Astrocyte (in vitro differentiated cells and primary cell): ENCODE data around the gene CES1. TPM values are rescaled to one million over a fixed set of nuclear protein-coding genes. Genes with fewer than 3 reads are reported as not detected.
"Not testable (repeated sequence)": the region's sequence is repeated elsewhere in the genome, so short reads cannot be mapped to it uniquely, and the experiment has no call there.

Experiments used
- DNase-seq: peaks from one replicate; pipeline ENCODE4 v3.0.0-alpha.2; 2010; ENCODE audit warnings: low read depth
- FAIRE-seq: peaks from 2 replicates; lab custom pipeline; 2011; peaks lifted over from hg19 to GRCh38; lab: Jason Lieb, UNC
- H2AFZ ChIP-seq: 2 replicates; pipeline ENCODE4 v1.6.0; 2012; ENCODE audit warnings: low read depth, low read length, inconsistent platforms
- H3K27ac ChIP-seq: 2 replicates; pipeline ENCODE4 v1.5.1; 2011; ENCODE audit warnings: low read depth, low read length, inconsistent platforms
- H3K27me3 ChIP-seq: 2 replicates; pipeline ENCODE4 v1.6.0; 2011; ENCODE audit warnings: low read length, inconsistent platforms; ENCODE audit not compliant: insufficient read depth
- H3K36me3 ChIP-seq: 2 replicates; pipeline ENCODE4 v1.5.1; 2011; ENCODE audit warnings: low read length, inconsistent platforms; ENCODE audit not compliant: insufficient read depth
- H3K4me1 ChIP-seq: 2 replicates; pipeline ENCODE4 v1.5.1; 2011; ENCODE audit warnings: low read length, inconsistent platforms; ENCODE audit not compliant: insufficient read depth
- H3K4me2 ChIP-seq: 2 replicates; pipeline ENCODE4 v1.6.0; 2012; ENCODE audit warnings: low read length, inconsistent platforms
- H3K4me3 ChIP-seq: 2 replicates; pipeline ENCODE4 v1.5.1; 2011; ENCODE audit warnings: low read depth, mild to moderate bottlenecking, low read length, inconsistent platforms; ENCODE audit not compliant: insufficient read depth
- H3K79me2 ChIP-seq: 2 replicates; pipeline ENCODE4 v1.6.0; 2012; ENCODE audit warnings: mild to moderate bottlenecking, low read length, inconsistent platforms; ENCODE audit not compliant: insufficient read depth
- H3K9ac ChIP-seq: 2 replicates; pipeline ENCODE4 v1.6.0; 2012; ENCODE audit warnings: mild to moderate bottlenecking, low read length, inconsistent platforms
- H3K9me3 ChIP-seq: 2 replicates; pipeline ENCODE4 v1.5.1; 2012; ENCODE audit warnings: low read depth, mild to moderate bottlenecking, low read length, inconsistent platforms; ENCODE audit not compliant: insufficient read depth
- H4K20me1 ChIP-seq: 2 replicates; pipeline ENCODE4 v1.6.0; 2012; ENCODE audit warnings: low read length, inconsistent platforms; ENCODE audit not compliant: insufficient read depth
- H3K27ac Mint-ChIP-seq: one replicate; pipeline ENCODE4 v1.8.0; 2021; ENCODE audit warnings: mild to moderate bottlenecking, mixed read lengths; ENCODE audit not compliant: unreplicated experiment
- H3K27me3 Mint-ChIP-seq: one replicate; pipeline ENCODE4 v1.8.0; 2021; ENCODE audit warnings: low read depth, mixed read lengths; ENCODE audit not compliant: unreplicated experiment
- H3K36me3 Mint-ChIP-seq: one replicate; pipeline ENCODE4 v1.8.0; 2021; ENCODE audit warnings: low read depth, mixed read lengths; ENCODE audit not compliant: unreplicated experiment
- H3K4me1 Mint-ChIP-seq: one replicate; pipeline ENCODE4 v1.8.0; 2021; ENCODE audit warnings: low read depth, mixed read lengths; ENCODE audit not compliant: unreplicated experiment
- H3K4me3 Mint-ChIP-seq: one replicate; pipeline ENCODE4 v1.8.0; 2021; ENCODE audit warnings: mild to moderate bottlenecking, moderate library complexity, mixed read lengths; ENCODE audit not compliant: unreplicated experiment
- H3K9me3 Mint-ChIP-seq: one replicate; pipeline ENCODE4 v1.8.0; 2021; ENCODE audit warnings: mild to moderate bottlenecking, mixed read lengths; ENCODE audit not compliant: unreplicated experiment
- CTCF ChIP-seq: IDR thresholded peaks from 2 replicates; pipeline ENCODE4 v1.5.1; 2011; ENCODE audit warnings: low read depth, mild to moderate bottlenecking, inconsistent platforms, low read length, moderate library complexity; ENCODE audit not compliant: insufficient read depth
- EZH2 ChIP-seq: IDR thresholded peaks from 2 replicates; pipeline ENCODE4 v1.6.1; 2012; ENCODE audit warnings: mild to moderate bottlenecking, low read length, inconsistent platforms; ENCODE audit not compliant: insufficient read depth
- total RNA-seq: library from RNA; stranded (reverse); gene quantifications from 2 replicates; pipeline ENCODE4 v1.2.1, GENCODE V29; 2021

Gene CES1
- total RNA-seq, 1 donor from 2014 or later, result not detected

DNA sequence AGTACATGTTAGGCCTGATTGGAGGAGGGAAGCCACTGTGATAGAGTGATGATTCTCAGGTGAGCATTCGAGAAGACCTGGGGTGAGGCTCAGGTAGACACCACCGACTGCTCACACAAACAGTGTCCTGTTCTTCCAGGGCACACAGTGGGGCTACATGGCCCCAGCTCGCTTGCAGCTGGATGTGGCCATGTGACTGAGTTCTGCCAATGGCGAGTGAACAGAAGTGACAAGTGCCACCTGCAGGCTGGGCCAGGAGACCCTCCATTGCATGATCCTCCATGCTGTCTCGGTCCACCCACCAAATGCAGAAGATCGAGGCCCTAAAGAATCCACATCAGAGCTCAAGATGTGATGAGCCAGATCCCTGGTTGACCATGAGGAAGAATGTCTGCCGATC is 36.1 kb upstream of the CES1 start:
- no peak overlapping the region for H3K27ac Mint-ChIP-seq
- no peak overlapping the region for H3K4me3 ChIP-seq
- FAIRE-seq (no peak), DNase-seq (no peak)
- H3K36me3 ChIP-seq, result no peaks in the 10 kb centered on the region
- H3K27me3 ChIP-seq, result no peaks in the 10 kb centered on the region
- H3K27ac ChIP-seq, result no peak overlapping the region
- peaks cover 21% of the 10 kb centered on the region for H3K27me3 Mint-ChIP-seq
- H3K9me3 ChIP-seq, result no peaks in the 10 kb centered on the region
- no peaks in the 10 kb centered on the region for H3K36me3 Mint-ChIP-seq
- H3K4me1 ChIP-seq, result no peaks in the 10 kb centered on the region
- no peaks in the 10 kb centered on the region for H3K79me2 ChIP-seq
- H3K4me1 Mint-ChIP-seq, result no peaks in the 10 kb centered on the region
- H3K4me3 Mint-ChIP-seq, result no peak overlapping the region
- H4K20me1 ChIP-seq, result no peaks in the 10 kb centered on the region
- no peak for TF ChIP-seq EZH2
- TF ChIP-seq CTCF, result no peak
- no peak overlapping the region for H3K9ac ChIP-seq
- no peak overlapping the region for H2AFZ ChIP-seq
- H3K9me3 Mint-ChIP-seq, result peaks cover 3% of the 10 kb centered on the region
- no peak overlapping the region for H3K4me2 ChIP-seq

DNA sequence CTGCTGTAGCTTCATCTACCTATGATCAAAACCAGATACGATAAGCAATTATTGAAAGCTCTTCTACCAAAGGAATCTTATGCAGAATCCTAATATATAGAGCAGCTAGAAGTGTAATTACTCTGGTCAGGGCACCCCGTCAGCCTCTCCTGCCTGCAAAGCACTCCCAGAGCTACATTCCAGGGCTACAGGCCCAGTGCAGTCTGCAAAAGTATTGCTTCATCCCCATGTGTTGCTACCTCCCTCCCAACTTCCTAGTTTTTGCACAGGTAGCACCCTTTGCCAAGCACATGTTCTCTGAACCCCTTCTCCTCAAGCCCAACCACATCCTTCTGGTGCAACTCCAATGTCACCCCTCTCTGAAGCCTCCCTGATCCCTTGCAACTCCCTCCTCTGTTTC is 35.2 kb upstream of the CES1 start:
- H3K4me3 ChIP-seq, result no peak overlapping the region
- no peak overlapping the region for H3K27ac ChIP-seq
- no peak overlapping the region for H3K9ac ChIP-seq
- no peak overlapping the region for H3K4me2 ChIP-seq
- DNase-seq (no peak), FAIRE-seq (no peak)
- H3K9me3 ChIP-seq, result no peaks in the 10 kb centered on the region
- Mint-ChIP-seq H3K9me3 (peaks cover 3% of the 10 kb centered on the region), H3K4me1 (no peaks in the 10 kb centered on the region), H3K27me3 (peaks cover 24% of the 10 kb centered on the region), H3K36me3 (no peaks in the 10 kb centered on the region), H3K4me3 (no peak overlapping the region), H3K27ac (no peak overlapping the region)
- no peaks in the 10 kb centered on the region for H3K27me3 ChIP-seq
- no peaks in the 10 kb centered on the region for H3K4me1 ChIP-seq
- TF ChIP-seq EZH2, result no peak
- TF ChIP-seq CTCF, result no peak
- H3K79me2 ChIP-seq, result no peaks in the 10 kb centered on the region
- H2AFZ ChIP-seq, result no peak overlapping the region
- no peaks in the 10 kb centered on the region for H4K20me1 ChIP-seq
- H3K36me3 ChIP-seq, result no peaks in the 10 kb centered on the region

DNA sequence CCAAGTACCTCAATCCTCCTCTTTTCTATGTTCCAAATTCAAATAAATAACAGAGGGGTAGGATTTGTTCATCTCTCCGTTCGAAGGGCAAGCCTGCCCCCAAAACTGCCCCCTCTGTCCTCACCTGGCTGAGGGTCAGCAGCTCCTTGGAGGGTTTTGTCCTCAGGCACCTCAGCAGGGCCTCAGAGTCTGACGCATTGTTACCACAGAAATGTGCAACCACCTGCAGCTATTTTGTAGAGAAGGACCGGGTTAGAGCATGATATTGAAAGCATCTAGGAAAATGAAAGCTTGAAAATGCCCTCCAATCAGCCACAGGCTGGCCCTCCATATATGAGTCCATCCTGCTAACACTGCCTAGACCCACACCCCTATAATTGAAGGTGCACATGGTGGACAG is 28.4 kb upstream of the CES1 start:
- Histone ChIP-seq H3K36me3 (no peaks in the 10 kb centered on the region), H3K4me3 (no peak overlapping the region), H3K27ac (no peak overlapping the region), H2AFZ (no peak overlapping the region), H3K79me2 (no peaks in the 10 kb centered on the region), H3K4me1 (no peaks in the 10 kb centered on the region), H3K9ac (no peak overlapping the region), H3K4me2 (no peak overlapping the region), H3K9me3 (no peaks in the 10 kb centered on the region), H3K27me3 (no peaks in the 10 kb centered on the region), H4K20me1 (no peaks in the 10 kb centered on the region)
- Mint-ChIP-seq H3K36me3 (no peaks in the 10 kb centered on the region), H3K27me3 (peaks cover 35% of the 10 kb centered on the region), H3K9me3 (no peaks in the 10 kb centered on the region), H3K4me3 (no peak overlapping the region), H3K4me1 (no peaks in the 10 kb centered on the region), H3K27ac (no peak overlapping the region)
- FAIRE-seq (no peak), DNase-seq (no peak)
- no peak for TF ChIP-seq EZH2
- no peak for TF ChIP-seq CTCF

DNA sequence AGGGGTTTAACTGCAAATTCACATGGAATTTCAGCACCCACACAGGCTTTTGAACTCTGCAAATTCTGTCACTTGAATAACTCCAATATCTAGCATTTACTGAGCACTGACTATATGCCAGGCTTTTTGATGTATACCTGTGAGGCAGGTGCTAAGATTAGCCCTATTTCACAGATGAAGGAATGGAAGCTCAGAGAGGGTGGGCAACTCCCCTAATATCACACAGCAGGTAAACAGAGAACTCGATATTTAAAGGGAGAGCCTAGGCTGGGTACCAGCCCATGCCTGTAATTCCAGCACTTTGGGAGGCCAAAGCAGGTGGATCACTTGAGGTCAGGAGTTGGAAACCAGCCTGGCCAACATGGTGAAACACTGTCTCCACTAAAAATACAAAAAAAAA is 24.8 kb upstream of the CES1 start:
- H3K36me3 Mint-ChIP-seq, H2AFZ ChIP-seq: not testable (repeated sequence)

More for the DNA sequence above, 24.8 kb upstream of the CES1 start:
- H4K20me1 ChIP-seq, H3K27ac Mint-ChIP-seq, H3K4me3 Mint-ChIP-seq, H3K36me3 ChIP-seq, DNase-seq, H3K4me1 Mint-ChIP-seq, H3K4me2 ChIP-seq, H3K4me3 ChIP-seq, H3K27ac ChIP-seq, H3K79me2 ChIP-seq, H3K27me3 ChIP-seq, H3K9me3 Mint-ChIP-seq, H3K9me3 ChIP-seq, FAIRE-seq, H3K4me1 ChIP-seq, H3K9ac ChIP-seq: not testable (repeated sequence)
- peaks cover 43% of the 10 kb centered on the region for H3K27me3 Mint-ChIP-seq
